Hepatocyte (in vitro differentiated cells): ENCODE data around the gene MED7.

Experiments
- CTCF ChIP-seq: fragments of 200-600 bp; sonication (generic); IDR thresholded peaks from 2 replicates; pipeline ENCODE4 v1.5.1; 2016; ENCODE audit warnings: antibody characterized with exemption, mild to moderate bottlenecking; ENCODE audit not compliant: poor library complexity
- EZH2 ChIP-seq: fragments of 200-600 bp; sonication (generic); IDR thresholded peaks from 2 replicates; pipeline ENCODE4 v1.6.1; 2016; ENCODE audit warnings: antibody characterized with exemption, mild to moderate bottlenecking, borderline replicate concordance

GRCh38 chr5:157159209-157159751 is 16.6 kb upstream of the MED7 start:
- no peak for TF ChIP-seq CTCF
- no peak for TF ChIP-seq EZH2
